Activated CD4-positive, alpha-beta T cell treated with anti-CD3 and anti-CD28 coated beads, Interleukin-2, amount 10 ng/mL, durations not matched to agents 7 days and 5 days (primary cell): ENCODE data around the gene GRIN2B. TPM values are rescaled to one million over a fixed set of nuclear protein-coding genes. Genes with fewer than 3 reads are reported as not detected.

Experiments
- CTCF ChIA-PET: fragments of 350-600 bp; sonication (Branson Sonifier 250); formaldehyde crosslinking; loops from one replicate; lab custom pipeline; 2021; ENCODE audit warnings: antibody characterized with exemption; lab: Charles Lee
- POLR2A ChIA-PET: fragments of 350-600 bp; sonication (Branson Sonifier 250); formaldehyde crosslinking; loops from one replicate; lab custom pipeline; 2021; ENCODE audit warnings: antibody characterized with exemption; lab: Charles Lee
- DNase-seq: peaks from one replicate; pipeline ENCODE4 v3.0.0-alpha.2; 2020
- H3K27ac Mint-ChIP-seq: one replicate; pipeline ENCODE4 v1.8.0; 2021; ENCODE audit warnings: mild to moderate bottlenecking, moderate library complexity, mixed read lengths
- H3K27me3 Mint-ChIP-seq: one replicate; pipeline ENCODE4 v1.8.0; 2021; ENCODE audit warnings: mixed read lengths
- H3K36me3 Mint-ChIP-seq: one replicate; pipeline ENCODE4 v1.8.0; 2021; ENCODE audit warnings: low read depth, mixed read lengths
- H3K4me1 Mint-ChIP-seq: one replicate; pipeline ENCODE4 v1.8.0; 2021; ENCODE audit warnings: mixed read lengths
- H3K4me3 Mint-ChIP-seq: one replicate; pipeline ENCODE4 v1.8.0; 2021; ENCODE audit warnings: mild to moderate bottlenecking, moderate library complexity, mixed read lengths
- H3K9me3 Mint-ChIP-seq: one replicate; pipeline ENCODE4 v1.8.0; 2021; ENCODE audit warnings: mixed read lengths
- total RNA-seq, 2 experiments: library from RNA; stranded (reverse); gene quantifications; one replicate each; pipeline ENCODE4 v1.2.3, GENCODE V29; 2021

GRIN2B gene
- total RNA-seq, 2 experiments from 2014 or later: not detected

DNA sequence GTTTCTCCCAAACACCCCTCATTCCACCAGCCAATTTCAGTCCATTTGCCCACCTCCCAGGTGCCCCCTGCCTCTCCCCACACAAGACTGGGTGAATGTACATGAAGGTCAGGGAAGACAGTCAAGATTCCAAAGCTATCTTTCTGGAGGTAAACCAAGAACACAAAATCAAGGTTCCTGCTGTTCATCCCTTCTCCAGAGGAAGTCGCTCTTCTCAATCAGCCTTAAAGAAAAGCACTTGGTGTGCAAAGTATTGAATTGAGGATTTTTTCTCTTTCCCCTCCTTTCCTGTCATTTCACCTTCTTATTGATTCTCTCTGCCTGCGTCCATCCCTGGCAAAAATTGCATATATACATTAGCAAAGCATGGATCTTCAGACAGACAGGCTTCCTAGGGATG, 4.5 kb downstream of the GRIN2B start:
- no peak for DNase-seq
- CTCF ChIA-PET: no interaction called here
- H3K4me1 Mint-ChIP-seq: no peaks in the 10 kb centered on the region
- no peak overlapping the region for H3K4me3 Mint-ChIP-seq
- POLR2A ChIA-PET: no interaction called here
- H3K36me3 Mint-ChIP-seq: no peaks in the 10 kb centered on the region
- no peak overlapping the region for H3K27ac Mint-ChIP-seq
- peaks cover 34% of the 10 kb centered on the region for H3K27me3 Mint-ChIP-seq
- no peaks in the 10 kb centered on the region for H3K9me3 Mint-ChIP-seq

DNA sequence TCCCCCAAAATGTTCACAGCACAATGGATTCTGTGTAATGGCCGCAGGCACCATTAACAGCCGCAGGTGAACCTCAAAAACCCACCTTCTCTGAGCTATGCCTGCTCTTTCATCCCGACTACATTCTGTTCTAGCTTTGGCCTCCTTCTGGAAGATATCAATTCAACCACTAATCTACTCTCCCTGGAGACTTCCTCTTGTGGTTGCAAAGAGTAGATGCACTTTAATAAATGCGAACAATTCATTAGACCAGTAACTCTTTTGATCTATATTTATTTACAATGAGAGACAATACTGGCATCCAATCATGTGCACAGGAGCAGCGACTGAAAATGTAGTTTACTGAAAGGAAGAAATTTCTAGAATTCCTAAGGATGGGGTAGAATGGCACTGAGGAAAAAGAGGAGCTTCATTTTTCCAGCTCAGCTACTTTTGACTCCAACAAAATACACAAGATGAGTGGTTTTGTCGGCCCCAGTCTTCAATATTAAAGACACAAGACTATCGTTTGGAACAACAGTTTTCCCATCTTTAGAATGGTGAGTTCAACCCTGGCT, 5.3 kb downstream of the GRIN2B start:
- no peaks in the 10 kb centered on the region for H3K9me3 Mint-ChIP-seq
- no peaks in the 10 kb centered on the region for H3K36me3 Mint-ChIP-seq
- no peaks in the 10 kb centered on the region for H3K4me1 Mint-ChIP-seq
- H3K27me3 Mint-ChIP-seq: peaks cover 26% of the 10 kb centered on the region
- no peak for DNase-seq
- no peak overlapping the region for H3K27ac Mint-ChIP-seq
- H3K4me3 Mint-ChIP-seq: no peak overlapping the region
- ChIA-PET POLR2A (interaction anchor here (0.6 kb wide), 1 partner anchor 166 kb away, joined by 3 read pairs; no protein-coding TSS in a partner anchor), CTCF (no interaction called here)

DNA sequence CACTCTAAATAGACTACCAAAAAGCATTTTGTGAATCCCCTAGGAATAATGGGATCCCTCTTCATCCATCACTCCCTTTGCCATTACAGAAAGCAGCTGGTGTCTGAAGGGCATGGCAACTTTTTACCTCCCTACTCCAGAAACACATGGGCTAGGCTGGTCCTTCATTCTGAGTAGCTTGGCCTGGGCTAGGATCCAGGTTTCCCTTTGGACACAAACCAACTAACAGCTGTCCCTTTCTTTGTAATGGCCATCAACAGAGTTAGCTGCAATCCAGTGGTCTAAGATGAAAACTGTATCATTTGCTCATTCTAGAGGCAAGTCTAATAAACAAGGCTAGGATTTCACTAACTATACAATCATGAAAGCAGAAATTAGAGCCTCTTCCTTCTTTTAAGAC, 7.4 kb downstream of the GRIN2B start:
- Mint-ChIP-seq H3K36me3 (no peaks in the 10 kb centered on the region), H3K9me3 (no peaks in the 10 kb centered on the region), H3K27me3 (peaks cover 13% of the 10 kb centered on the region), H3K4me3 (no peak overlapping the region), H3K27ac (no peak overlapping the region), H3K4me1 (no peaks in the 10 kb centered on the region)
- POLR2A ChIA-PET: no interaction called here
- DNase-seq: no peak
- CTCF ChIA-PET: interaction anchor here (1.3 kb wide), 2 partner anchors 8 to 44 kb away, joined by 3 read pairs; no protein-coding TSS in a partner anchor

DNA sequence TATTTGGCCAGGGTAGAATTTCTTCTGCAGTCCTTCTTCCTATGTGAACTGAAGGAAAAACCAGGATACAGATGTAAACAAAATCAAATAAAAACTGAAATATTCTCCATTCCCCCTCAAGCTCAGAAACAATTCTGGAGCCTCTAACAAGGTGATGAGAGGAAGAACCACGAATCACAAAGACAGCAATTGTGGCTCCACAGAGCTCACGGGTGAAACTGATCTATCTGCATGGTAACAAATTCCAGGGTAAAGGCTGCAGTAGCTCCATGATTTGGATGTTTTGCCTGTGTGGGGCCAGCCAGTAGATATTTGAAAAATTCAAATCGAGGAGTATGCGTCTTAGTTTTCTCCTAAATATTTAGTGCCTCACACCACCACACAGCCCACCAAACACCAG, 10.6 kb downstream of the GRIN2B start:
- no peak overlapping the region for H3K27ac Mint-ChIP-seq
- CTCF ChIA-PET: no interaction called here
- no peaks in the 10 kb centered on the region for H3K36me3 Mint-ChIP-seq
- POLR2A ChIA-PET: no interaction called here
- DNase-seq: no peak
- H3K4me3 Mint-ChIP-seq: no peak overlapping the region
- no peaks in the 10 kb centered on the region for H3K9me3 Mint-ChIP-seq
- no peaks in the 10 kb centered on the region for H3K4me1 Mint-ChIP-seq
- peaks cover 7% of the 10 kb centered on the region for H3K27me3 Mint-ChIP-seq

DNA sequence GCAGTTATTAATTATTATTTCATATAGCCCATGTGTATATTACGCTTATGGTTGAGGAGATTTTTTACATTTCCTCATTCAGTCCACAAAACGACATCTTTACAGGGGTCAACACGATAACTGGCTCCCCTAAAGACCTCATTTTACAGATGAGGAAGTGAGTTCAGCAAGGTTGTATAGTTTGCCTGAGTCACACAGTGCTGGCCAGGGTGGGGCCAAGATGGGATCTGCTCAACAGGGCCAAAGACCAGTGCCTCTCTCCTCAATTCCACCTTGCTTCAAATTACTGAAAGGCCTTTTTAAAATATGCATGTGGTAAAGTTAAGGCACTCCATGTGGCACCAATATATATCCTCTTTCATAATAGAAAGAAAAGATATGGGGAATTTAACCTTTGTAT, 13.1 kb downstream of the GRIN2B start:
- H3K4me3 Mint-ChIP-seq: no peak overlapping the region

DNA sequence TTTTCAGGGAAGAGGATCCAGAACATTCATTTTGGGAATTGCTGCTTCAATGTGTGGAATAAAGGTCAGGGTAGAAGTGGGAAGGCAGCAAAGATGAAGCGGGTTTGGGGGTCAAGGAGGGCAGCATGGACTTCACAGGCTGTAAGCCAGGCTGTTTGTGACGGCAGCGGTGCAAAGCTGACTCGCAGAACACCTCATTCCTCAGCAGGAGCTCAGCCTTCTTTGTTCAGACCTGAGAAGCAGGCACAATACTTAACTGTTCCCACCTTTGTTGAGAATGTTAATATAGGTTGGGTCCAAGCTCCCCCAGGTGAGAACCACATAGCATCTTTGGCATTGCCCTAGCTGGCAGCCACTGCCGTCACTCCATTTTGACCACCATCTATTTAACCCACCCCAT, 16.7 kb downstream of the GRIN2B start:
- no peak overlapping the region for H3K27ac Mint-ChIP-seq
- no peak overlapping the region for H3K4me3 Mint-ChIP-seq
- ChIA-PET POLR2A (no interaction called here), CTCF (no interaction called here)
- no peaks in the 10 kb centered on the region for H3K4me1 Mint-ChIP-seq
- no peaks in the 10 kb centered on the region for H3K9me3 Mint-ChIP-seq
- no peak for DNase-seq
- no peaks in the 10 kb centered on the region for H3K36me3 Mint-ChIP-seq
- H3K27me3 Mint-ChIP-seq: no peaks in the 10 kb centered on the region

More for the DNA sequence above, 13.1 kb downstream of the GRIN2B start:
- H3K4me1 Mint-ChIP-seq: no peaks in the 10 kb centered on the region
- no peak for DNase-seq
- CTCF ChIA-PET: no interaction called here
- H3K9me3 Mint-ChIP-seq: no peaks in the 10 kb centered on the region
- no peak overlapping the region for H3K27ac Mint-ChIP-seq
- no peaks in the 10 kb centered on the region for H3K36me3 Mint-ChIP-seq
- POLR2A ChIA-PET: no interaction called here
- H3K27me3 Mint-ChIP-seq: peaks cover 7% of the 10 kb centered on the region

DNA sequence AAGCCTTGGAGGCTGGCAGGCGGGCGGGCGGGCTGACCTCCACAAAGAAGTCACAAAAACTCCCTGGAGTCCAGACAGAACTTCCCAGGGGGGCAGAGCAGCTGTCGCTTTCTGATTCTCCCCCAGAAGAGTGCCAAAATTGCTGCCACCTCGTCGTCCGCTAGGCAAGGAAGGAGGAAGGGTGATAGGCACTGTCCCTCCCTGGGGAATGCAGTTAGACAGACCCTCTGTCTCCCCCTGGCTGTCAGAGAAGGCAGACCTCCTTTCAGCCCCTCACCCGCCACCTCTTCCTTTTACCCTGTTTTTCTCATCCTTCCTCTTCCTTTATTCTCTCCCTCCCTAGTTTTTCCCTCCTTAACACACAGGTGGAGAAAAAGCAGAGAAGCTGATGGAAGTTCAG, 18.7 kb downstream of the GRIN2B start:
- no peak overlapping the region for H3K27ac Mint-ChIP-seq
- H3K4me3 Mint-ChIP-seq: no peak overlapping the region
- H3K4me1 Mint-ChIP-seq: no peaks in the 10 kb centered on the region
- H3K27me3 Mint-ChIP-seq: no peaks in the 10 kb centered on the region
- H3K9me3 Mint-ChIP-seq: no peaks in the 10 kb centered on the region
- ChIA-PET POLR2A (no interaction called here), CTCF (no interaction called here)
- no peak for DNase-seq
- no peaks in the 10 kb centered on the region for H3K36me3 Mint-ChIP-seq

DNA sequence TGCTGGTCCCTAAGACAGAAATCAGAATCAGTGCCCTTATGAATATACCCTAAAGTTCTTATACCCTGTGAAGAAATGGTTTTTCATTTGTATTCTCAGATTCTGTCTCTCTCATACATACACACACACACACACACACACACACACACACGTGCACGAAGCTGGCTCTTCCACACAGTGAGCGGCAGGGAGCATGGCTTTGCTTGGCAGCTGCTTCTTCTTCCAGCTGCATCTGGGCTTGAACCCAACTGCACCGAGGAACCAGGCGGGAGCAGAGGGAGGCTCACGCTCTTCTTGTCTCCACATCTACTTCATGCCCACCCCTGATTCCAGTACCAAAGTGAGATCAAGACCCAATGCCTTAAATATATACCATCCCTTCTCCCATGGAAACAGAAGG, 19.4 kb downstream of the GRIN2B start:
- ChIA-PET POLR2A (no interaction called here), CTCF (no interaction called here)
- DNase-seq: no peak
- Mint-ChIP-seq H3K4me3 (no peak overlapping the region), H3K9me3 (no peaks in the 10 kb centered on the region), H3K4me1 (no peaks in the 10 kb centered on the region), H3K36me3 (no peaks in the 10 kb centered on the region), H3K27ac (no peak overlapping the region), H3K27me3 (no peaks in the 10 kb centered on the region)

DNA sequence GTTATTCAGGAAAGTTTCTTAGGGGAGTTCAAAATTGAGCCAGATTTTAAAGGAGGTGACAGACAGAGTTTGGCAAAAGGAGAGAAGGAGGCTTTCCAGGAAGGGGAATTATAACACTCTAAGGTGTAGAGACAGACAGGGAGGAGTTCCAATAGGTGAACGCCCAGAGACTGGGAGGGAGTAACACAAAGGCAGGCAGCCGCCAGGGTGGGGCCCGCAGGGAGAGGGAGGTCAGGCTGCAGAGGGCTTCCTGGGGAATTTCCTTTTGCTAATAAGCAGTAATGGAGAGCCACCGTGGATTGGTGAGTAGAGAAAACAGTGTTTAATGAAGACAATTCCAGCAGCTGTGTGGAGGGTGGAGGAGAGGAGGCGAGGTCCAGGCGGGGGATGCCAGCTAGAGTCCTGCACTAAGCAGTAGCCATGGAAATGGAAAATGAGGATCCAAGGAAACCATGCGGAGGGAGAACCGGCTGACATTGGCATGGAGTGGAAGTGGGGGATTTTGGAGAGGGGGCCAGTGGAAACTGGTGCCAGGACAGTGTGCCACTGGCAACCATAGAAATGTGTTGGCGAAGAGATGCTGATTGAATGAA, 22.2 kb downstream of the GRIN2B start:
- no peaks in the 10 kb centered on the region for H3K27me3 Mint-ChIP-seq
- POLR2A ChIA-PET: no interaction called here
- no peaks in the 10 kb centered on the region for H3K9me3 Mint-ChIP-seq
- H3K4me3 Mint-ChIP-seq: no peak overlapping the region
- no peaks in the 10 kb centered on the region for H3K4me1 Mint-ChIP-seq
- H3K36me3 Mint-ChIP-seq: no peaks in the 10 kb centered on the region
- CTCF ChIA-PET: no interaction called here
- H3K27ac Mint-ChIP-seq: no peak overlapping the region
- no peak for DNase-seq

DNA sequence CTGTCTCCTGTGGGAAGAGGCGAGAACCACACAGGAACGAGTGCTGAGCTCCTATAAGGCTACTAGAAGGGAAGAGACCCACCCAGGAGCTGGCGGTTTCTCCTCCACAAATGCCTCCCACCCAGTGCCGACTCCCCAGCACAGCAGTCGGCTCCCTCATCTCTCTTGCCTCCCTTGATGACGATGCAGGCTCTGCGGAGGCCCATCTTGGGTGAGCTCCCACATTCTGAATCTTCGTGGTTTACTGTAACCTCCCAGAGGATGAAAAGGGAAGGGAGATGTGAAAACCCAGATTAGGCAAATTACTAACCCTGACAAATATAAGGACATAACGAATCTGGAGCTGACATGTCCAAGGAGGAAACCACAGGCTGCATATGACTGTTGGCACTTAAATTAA, 23.8 kb downstream of the GRIN2B start:
- Mint-ChIP-seq H3K27ac (no peak overlapping the region), H3K36me3 (no peaks in the 10 kb centered on the region), H3K9me3 (no peaks in the 10 kb centered on the region), H3K27me3 (no peaks in the 10 kb centered on the region), H3K4me1 (no peaks in the 10 kb centered on the region), H3K4me3 (no peak overlapping the region)
- CTCF ChIA-PET: no interaction called here
- no peak for DNase-seq
- POLR2A ChIA-PET: no interaction called here

DNA sequence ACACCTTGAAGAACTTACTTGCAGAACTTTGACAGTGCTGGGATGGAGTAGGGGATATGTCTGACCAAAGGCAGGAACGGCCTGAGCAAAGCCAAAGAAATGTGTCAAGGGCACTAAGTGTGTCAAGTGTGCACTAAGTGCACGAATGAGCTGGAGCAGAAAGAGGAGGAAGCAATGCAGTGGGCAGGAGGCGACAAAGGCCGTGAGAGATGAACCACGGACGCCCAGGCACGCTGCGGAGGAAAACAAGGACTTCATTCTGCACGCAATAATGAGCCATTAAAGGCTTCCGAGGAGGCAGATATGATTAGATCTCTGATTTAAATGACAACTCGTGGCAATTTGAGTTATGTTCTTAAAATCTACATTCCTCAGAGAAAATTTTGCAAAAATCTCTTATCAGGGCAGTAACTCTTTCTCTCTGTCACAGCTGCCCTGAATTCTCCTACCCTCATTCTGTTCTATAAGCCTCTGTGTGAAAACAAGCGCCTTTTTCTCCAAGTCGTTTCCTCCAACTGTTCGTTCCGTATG, 25.3 kb downstream of the GRIN2B start:
- H3K4me3 Mint-ChIP-seq: no peak overlapping the region
- no peaks in the 10 kb centered on the region for H3K9me3 Mint-ChIP-seq
- H3K4me1 Mint-ChIP-seq: no peaks in the 10 kb centered on the region
- H3K27me3 Mint-ChIP-seq: no peaks in the 10 kb centered on the region
- H3K27ac Mint-ChIP-seq: no peak overlapping the region
- DNase-seq: no peak
- POLR2A ChIA-PET: no interaction called here
- CTCF ChIA-PET: no interaction called here
- no peaks in the 10 kb centered on the region for H3K36me3 Mint-ChIP-seq

DNA sequence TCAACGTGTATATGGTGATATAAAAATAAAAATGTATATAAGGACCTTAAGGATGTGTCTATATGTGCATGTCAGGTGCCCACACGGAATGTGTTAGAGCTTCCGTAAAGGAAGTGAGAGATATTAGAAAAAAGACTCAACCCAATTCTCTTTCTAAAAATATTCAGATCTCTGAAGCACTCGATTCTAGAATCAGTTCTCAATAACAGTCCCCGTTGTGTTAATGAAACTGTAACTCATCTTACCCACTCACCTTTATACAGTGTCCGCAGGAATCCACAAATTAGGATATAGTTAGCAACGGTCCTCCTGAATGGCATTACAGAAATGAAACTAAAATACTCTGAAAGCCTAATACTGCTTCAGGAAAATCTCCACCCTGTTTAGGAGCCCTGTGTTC, 29.3 kb downstream of the GRIN2B start:
- Mint-ChIP-seq H3K4me3 (no peak overlapping the region), H3K27ac (no peak overlapping the region), H3K36me3 (no peaks in the 10 kb centered on the region)

DNA sequence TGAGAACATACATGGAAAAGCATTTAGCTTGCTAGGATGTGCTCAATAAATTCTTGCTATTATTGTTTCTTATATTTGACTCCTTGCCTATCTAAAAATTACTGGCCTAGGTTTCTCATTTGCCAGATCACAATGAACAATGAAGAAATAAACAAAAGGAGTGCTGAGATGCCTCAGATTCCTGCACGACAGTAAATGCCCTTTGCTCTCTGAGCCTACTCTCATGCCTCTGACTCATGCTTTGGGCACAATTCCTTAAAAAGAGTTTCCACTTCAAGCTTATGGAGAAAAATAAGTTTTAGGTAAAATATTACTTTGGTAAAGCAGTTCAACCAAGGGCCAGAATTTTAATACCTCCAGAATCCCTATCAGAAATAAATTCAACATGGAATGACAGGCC, 30.9 kb downstream of the GRIN2B start:
- H3K36me3 Mint-ChIP-seq: no peaks in the 10 kb centered on the region
- H3K4me3 Mint-ChIP-seq: no peak overlapping the region
- H3K27ac Mint-ChIP-seq: no peak overlapping the region
- ChIA-PET CTCF (no interaction called here), POLR2A (no interaction called here)
- H3K4me1 Mint-ChIP-seq: no peaks in the 10 kb centered on the region
- no peaks in the 10 kb centered on the region for H3K9me3 Mint-ChIP-seq
- peaks cover 4% of the 10 kb centered on the region for H3K27me3 Mint-ChIP-seq
- no peak for DNase-seq

More for the DNA sequence above, 29.3 kb downstream of the GRIN2B start:
- no peaks in the 10 kb centered on the region for H3K4me1 Mint-ChIP-seq
- H3K9me3 Mint-ChIP-seq: no peaks in the 10 kb centered on the region
- ChIA-PET CTCF (no interaction called here), POLR2A (no interaction called here)
- H3K27me3 Mint-ChIP-seq: no peaks in the 10 kb centered on the region
- no peak for DNase-seq

DNA sequence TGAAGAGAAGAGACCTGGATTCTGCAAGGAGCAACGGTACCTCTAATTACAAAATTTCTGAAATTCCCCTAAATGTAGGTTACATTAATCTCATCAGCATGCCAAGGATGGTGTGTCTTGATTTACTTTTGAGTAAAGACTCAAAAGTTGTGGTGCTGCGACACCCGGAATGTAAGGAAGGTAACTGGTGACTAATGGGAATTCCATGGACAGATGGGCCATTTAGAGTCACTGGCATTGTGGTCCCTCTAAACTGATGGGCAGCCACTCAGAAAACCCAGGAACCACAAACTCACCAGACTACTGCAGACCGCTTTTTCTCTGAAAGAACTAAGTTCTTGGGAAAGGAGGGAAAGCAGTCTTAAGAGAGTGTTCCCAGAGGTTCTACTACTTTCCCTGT, 32.8 kb downstream of the GRIN2B start:
- Mint-ChIP-seq H3K4me3 (no peak overlapping the region), H3K36me3 (no peaks in the 10 kb centered on the region), H3K9me3 (no peaks in the 10 kb centered on the region), H3K27me3 (peaks cover 6% of the 10 kb centered on the region), H3K27ac (no peak overlapping the region), H3K4me1 (no peaks in the 10 kb centered on the region)
- CTCF ChIA-PET: no interaction called here
- POLR2A ChIA-PET: no interaction called here
- no peak for DNase-seq
